ENCODE results near the gene OGFOD3. TPM values are rescaled to one million over a fixed set of nuclear protein-coding genes. Genes with fewer than 3 reads are reported as not detected.
"Not testable (repeated sequence)": the region's sequence is repeated elsewhere in the genome, so short reads cannot be mapped to it uniquely, and the experiment has no call there.

Gene OGFOD3
- 30.8 and 31.7 TPM in 2 replicates for total RNA-seq (2014; rRNA removed; shearing (Covaris generic))
- polyA plus RNA-seq (2014; cell fraction: nucleus; rRNA removed), result 57.9 and 62.1 TPM in 2 replicates

- DNase-seq (ENCODE audit: extremely low read depth, low read depth), result peak; percentile 75
Measured at GRCh38 chr17:82418001-82418986, at the start of gene OGFOD3, which contains the start of gene HEXD. Gene OGFOD3 (minus strand): TSS chr17:82418586. CDS start chr17:82418485, 101 bp downstream. Gene HEXD (plus strand): TSS chr17:82418347. CDS start chr17:82419800, 1,453 bp downstream.

- DNase-seq (ENCODE audit: extremely low read depth, low read depth), result no peak
Measured at GRCh38 chr17:82465023-82465603, 46.7 kb upstream of the OGFOD3 start.

- DNase-seq (ENCODE audit: extremely low read depth, low read depth), result no peak
Measured at GRCh38 chr17:82464567-82464929, 46.2 kb upstream of the OGFOD3 start.

GRCh38 chr17:82463925-82464566 is 45.7 kb upstream of the OGFOD3 start:
- no peak for DNase-seq (ENCODE audit: extremely low read depth, low read depth)

- DNase-seq (ENCODE audit: extremely low read depth, low read depth), result no peak
Measured at GRCh38 chr17:82463391-82463790, 45.0 kb upstream of the OGFOD3 start.

GRCh38 chr17:82461827-82462524 is 43.6 kb upstream of the OGFOD3 start:
- no peak for DNase-seq (ENCODE audit: extremely low read depth, low read depth)

- DNase-seq (ENCODE audit: extremely low read depth, low read depth), result not testable (repeated sequence)
Measured at GRCh38 chr17:82459936-82460335, 41.5 kb upstream of the OGFOD3 start.

GRCh38 chr17:82458885-82459424 is 40.6 kb upstream of the OGFOD3 start:
- no peak for DNase-seq (ENCODE audit: extremely low read depth, low read depth)

GRCh38 chr17:82458179-82458884 is 39.9 kb upstream of the OGFOD3 start, which contains the start of gene NARF:
Gene NARF (plus strand): TSS chr17:82458741. CDS start chr17:82458804, 63 bp downstream.
- DNase-seq (ENCODE audit: extremely low read depth, low read depth), result peak; percentile 98

GRCh38 chr17:82457929-82458178 is 39.5 kb upstream of the OGFOD3 start:
- DNase-seq (ENCODE audit: extremely low read depth, low read depth), result no peak

GRCh38 chr17:82457073-82457928 is 38.9 kb upstream of the OGFOD3 start:
- no peak for DNase-seq (ENCODE audit: extremely low read depth, low read depth)

- DNase-seq (ENCODE audit: extremely low read depth, low read depth), result not testable (repeated sequence)
Measured at GRCh38 chr17:82453706-82454105, 35.3 kb upstream of the OGFOD3 start.

- DNase-seq (ENCODE audit: extremely low read depth, low read depth), result not testable (repeated sequence)
Measured at GRCh38 chr17:82453151-82453550, 34.8 kb upstream of the OGFOD3 start.

GRCh38 chr17:82452162-82452561 is 33.8 kb upstream of the OGFOD3 start:
- no peak for DNase-seq (ENCODE audit: extremely low read depth, low read depth)

GRCh38 chr17:82450357-82451106 is 32.1 kb upstream of the OGFOD3 start, which contains the start of gene CYBC1:
Gene CYBC1 (minus strand): TSS chr17:82450752. CDS start chr17:82449254, 1,498 bp downstream.
- peak; percentile 83 for DNase-seq (ENCODE audit: extremely low read depth, low read depth)

- DNase-seq (ENCODE audit: extremely low read depth, low read depth), result no peak
Measured at GRCh38 chr17:82449883-82450356, 31.5 kb upstream of the OGFOD3 start.

- DNase-seq (ENCODE audit: extremely low read depth, low read depth), result no peak
Measured at GRCh38 chr17:82449131-82449882, 30.9 kb upstream of the OGFOD3 start.

Measured in NCI-H460 (cell line).